Ectodermal cell (in vitro differentiated cells): ENCODE measurements around the gene DIPK1B.
"Not testable (repeated sequence)": the region's sequence is repeated elsewhere in the genome, so short reads cannot be mapped to it uniquely, and the experiment has no call there.

Experiments
- H3K27ac ChIP-seq: 2 replicates; pipeline ENCODE4 v1.7.0; 2013; ENCODE audit warnings: mild to moderate bottlenecking, low read depth, low read length; ENCODE audit not compliant: insufficient read depth, poor library complexity, severe bottlenecking
- H3K27me3 ChIP-seq: 2 replicates; pipeline ENCODE4 v1.7.0; 2013; ENCODE audit warnings: mild to moderate bottlenecking, low read length; ENCODE audit not compliant: insufficient read depth, control insufficient read depth, poor library complexity, severe bottlenecking
- H3K36me3 ChIP-seq: one replicate; pipeline ENCODE4 v1.7.0; 2013; ENCODE audit warnings: low read length; ENCODE audit not compliant: control insufficient read depth, insufficient read depth
- H3K4me1 ChIP-seq: one replicate; pipeline ENCODE4 v1.7.0; 2013; ENCODE audit warnings: low read length; ENCODE audit not compliant: control insufficient read depth, insufficient read depth
- H3K4me3 ChIP-seq: 2 replicates; pipeline ENCODE4 v1.7.0; 2013; ENCODE audit warnings: low read depth, low read length, control low read depth; ENCODE audit not compliant: insufficient read depth
- H3K9me3 ChIP-seq: 2 replicates; pipeline ENCODE4 v1.7.0; 2013; ENCODE audit warnings: mild to moderate bottlenecking, low read length, moderate library complexity; ENCODE audit not compliant: control insufficient read depth
- WGBS, 2 experiments: methylation state at CpG; one replicate each; pipeline ENCODE4 v1.1.7; 2013; ENCODE audit warnings: missing lambda C conversion rate in 2 of 2; 5-methylcytosine and 5-hydroxymethylcytosine counted together

Gene DIPK1B

DNA sequence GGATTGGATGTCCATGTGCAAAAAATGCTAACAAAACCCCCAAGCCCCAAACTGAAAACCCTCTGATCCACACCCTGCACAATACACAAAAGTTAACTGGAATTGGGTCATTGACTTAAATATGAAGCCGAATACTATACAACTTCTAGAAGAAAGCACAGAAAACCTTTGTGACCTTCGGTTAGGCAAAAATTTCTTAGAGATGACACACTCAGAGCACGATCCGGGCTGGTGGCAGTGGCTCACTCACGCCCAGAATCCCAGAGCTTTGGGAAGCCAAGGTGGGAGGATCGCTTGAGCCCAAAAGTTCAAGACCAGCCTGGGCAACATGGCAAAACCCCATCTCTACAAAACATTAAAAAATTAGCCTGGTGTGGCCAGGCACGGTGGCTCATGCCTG, 1.8 kb upstream of the DIPK1B start:
- Histone ChIP-seq H3K27me3 (peaks cover 19% of the 10 kb centered on the region), H3K27ac (no peak overlapping the region), H3K9me3 (no peaks in the 10 kb centered on the region), H3K4me1 (peaks cover 19% of the 10 kb centered on the region), H3K36me3 (no peaks in the 10 kb centered on the region), H3K4me3 (no peak overlapping the region)
- 92 to 94% methylated on average over 7 of the region's 7 CpGs for WGBS, 2 experiments

DNA sequence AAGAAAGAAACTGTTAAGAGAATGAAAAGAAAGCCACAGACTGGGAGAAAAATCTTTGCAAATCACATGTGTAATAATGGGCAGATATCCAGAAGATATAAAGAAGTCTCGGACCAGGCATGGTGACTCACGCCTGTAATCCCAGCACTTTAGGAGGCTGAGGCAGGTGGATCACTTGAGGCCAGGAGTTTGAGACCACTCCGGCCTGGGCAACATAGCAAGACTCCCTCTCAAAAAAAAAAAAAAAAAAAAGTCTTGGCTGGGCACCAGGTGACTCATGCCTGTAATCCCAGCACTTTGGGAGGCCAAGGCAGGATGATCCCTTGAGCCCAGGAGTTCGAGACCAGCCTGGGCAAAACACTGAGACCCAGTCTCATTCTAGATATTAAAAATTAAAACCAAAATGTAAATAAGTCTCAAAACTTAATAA, 1.1 kb upstream of the DIPK1B start:
- 91 to 96% methylated on average over 4 of the region's 4 CpGs for WGBS, 2 experiments
- H3K9me3 ChIP-seq, H3K36me3 ChIP-seq, H3K27ac ChIP-seq, H3K4me3 ChIP-seq: not testable (repeated sequence)
- peaks cover 19% of the 10 kb centered on the region for H3K27me3 ChIP-seq
- H3K4me1 ChIP-seq: peaks cover 19% of the 10 kb centered on the region

DNA sequence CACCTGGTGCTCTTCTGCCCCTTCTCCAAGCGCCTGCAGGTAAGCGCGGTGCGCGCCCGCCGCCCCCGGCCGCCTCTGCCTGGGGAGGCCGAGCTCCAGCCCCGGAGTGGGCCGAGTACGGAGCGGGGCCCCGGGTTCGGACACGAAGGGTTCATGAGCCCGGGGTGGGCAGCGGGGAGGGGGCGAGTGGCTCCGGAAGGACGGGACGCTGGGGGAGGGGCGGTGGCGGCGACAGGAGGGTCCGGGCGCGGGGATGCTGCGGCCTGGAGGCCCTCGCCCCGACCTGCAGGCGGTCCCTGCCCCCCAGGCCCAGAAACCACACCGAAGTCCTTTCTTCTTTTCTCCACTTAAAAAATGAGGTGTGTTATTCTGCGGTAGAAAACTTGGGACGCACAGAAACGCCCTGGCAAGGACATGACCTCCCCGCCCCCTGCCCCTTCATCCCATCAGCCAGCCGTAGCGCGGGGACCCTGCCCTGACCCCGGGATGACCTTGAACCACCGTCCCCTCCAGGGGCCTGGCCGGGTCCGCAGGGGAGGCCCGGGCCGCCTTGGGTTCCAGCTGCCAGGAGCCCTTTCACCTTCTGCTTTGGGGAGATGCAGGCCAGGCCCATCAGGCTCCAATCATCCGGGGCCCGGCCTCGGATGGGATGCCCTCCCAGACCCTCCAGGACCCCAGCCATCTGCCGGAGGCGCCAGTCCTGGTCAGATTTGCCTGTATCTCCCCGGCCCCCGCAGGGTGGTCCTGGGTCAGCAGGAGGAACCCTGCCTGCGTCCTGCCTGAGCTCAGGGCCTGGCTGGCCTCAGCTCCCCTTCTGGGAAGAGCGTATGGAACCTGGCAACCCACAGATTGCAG, 545 bp downstream of the DIPK1B start:
- peaks cover 19% of the 10 kb centered on the region for H3K27me3 ChIP-seq
- H3K9me3 ChIP-seq: no peaks in the 10 kb centered on the region
- no peak overlapping the region for H3K27ac ChIP-seq
- no peaks in the 10 kb centered on the region for H3K36me3 ChIP-seq
- H3K4me1 ChIP-seq: peaks cover 19% of the 10 kb centered on the region
- 7 to 8% methylated on average over 55 to 56 of the region's 56 CpGs for WGBS, 2 experiments
- H3K4me3 ChIP-seq: peak overlapping the region; percentile 74

DNA sequence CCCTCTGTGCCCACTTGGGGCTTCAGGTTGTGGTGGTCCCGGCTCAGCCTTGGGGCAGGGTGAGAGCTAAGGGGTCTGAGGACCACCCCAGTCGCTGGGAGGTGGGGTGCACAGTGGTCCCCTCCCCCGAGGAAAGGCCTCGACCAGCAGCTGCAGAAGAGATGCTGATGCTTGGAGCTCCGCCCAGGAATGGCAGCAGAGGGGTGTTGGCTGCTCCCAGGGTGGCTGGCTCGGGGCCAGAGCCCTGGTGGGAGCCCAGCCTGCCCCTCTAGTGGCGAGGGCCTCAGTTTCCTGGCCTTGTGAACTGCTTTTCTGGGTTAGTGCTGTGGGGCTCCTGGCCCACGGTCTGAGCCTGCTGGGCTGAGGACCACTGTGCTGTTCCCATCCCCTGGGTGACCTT, 1.2 kb downstream of the DIPK1B start:
- Histone ChIP-seq H3K36me3 (no peaks in the 10 kb centered on the region), H3K4me1 (peaks cover 19% of the 10 kb centered on the region), H3K4me3 (peak overlapping the region; percentile 74), H3K9me3 (no peaks in the 10 kb centered on the region), H3K27ac (no peak overlapping the region), H3K27me3 (peaks cover 19% of the 10 kb centered on the region)
- WGBS, 2 experiments: 65 to 74% methylated on average over 8 of the region's 8 CpGs

DNA sequence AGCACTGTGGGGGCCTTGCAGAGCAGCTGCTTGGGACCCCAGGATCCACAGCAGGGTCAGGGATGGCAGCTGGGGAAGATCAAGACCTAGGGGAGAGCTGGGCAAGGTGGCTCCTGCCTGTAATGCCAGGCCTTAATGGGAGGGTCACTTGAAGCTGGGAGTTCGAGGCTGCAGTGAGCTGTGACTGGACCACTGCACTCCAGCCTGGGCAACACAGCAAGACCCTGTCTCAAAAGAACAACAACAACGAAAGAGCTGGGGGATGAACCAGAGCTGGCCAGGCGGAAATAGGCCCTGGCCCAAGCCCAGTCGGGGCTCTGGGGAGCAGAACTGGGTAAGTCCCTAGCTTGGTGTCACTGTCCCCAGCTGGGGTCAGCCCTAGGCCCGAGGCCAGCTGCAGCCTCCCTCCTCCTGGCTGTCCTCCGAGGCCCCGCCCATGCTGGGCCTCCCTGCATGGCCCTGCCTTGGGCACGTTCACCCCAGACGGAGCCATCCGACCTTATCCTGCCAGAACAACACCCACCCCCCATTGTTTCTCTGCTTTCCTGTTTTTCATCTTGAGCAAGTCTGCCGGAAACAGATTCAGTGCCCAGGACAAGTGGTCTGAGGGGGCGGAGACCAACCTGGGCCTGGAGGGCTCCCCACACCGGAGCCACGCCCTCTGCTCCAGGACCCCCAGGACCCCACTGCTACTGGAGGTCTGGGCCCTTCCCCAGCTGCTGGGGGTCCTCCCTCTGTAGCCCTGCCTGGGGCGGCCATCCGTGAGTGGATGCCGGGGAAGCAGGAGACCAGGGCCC, 1.9 kb downstream of the DIPK1B start:
- no peak overlapping the region for H3K4me3 ChIP-seq
- 89 to 90% methylated on average over 17 of the region's 17 CpGs for WGBS, 2 experiments
- H3K4me1 ChIP-seq: peaks cover 20% of the 10 kb centered on the region

DNA sequence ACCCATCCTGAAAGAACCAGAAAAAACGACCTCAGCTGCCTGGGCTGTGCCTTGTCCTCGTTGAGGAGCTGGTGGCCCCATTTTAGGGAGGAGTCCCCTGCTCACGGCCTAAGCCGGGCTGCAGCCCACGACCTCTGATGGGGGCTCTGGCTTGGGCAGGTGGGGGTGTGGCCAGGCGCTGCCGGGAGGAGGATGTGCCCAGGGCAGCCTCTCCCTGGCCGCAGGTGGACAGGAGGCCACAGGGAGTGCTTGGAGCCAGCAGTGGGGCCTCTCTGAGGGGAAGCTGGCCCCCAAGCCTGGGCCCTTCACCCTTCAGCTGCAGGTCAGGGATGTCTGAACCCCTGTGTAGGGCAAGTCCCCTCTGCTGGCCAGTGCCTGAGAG, 2.5 kb downstream of the DIPK1B start:
- Histone ChIP-seq H3K4me3 (no peak overlapping the region), H3K27ac (no peak overlapping the region), H3K9me3 (no peaks in the 10 kb centered on the region), H3K4me1 (peaks cover 26% of the 10 kb centered on the region), H3K27me3 (peaks cover 19% of the 10 kb centered on the region), H3K36me3 (no peaks in the 10 kb centered on the region)
- WGBS, 2 experiments: 86 to 92% methylated on average over 8 of the region's 8 CpGs

More for the DNA sequence above, 1.9 kb downstream of the DIPK1B start:
- H3K27ac ChIP-seq: no peak overlapping the region
- H3K36me3 ChIP-seq: no peaks in the 10 kb centered on the region
- H3K27me3 ChIP-seq: peaks cover 19% of the 10 kb centered on the region
- no peaks in the 10 kb centered on the region for H3K9me3 ChIP-seq

DNA sequence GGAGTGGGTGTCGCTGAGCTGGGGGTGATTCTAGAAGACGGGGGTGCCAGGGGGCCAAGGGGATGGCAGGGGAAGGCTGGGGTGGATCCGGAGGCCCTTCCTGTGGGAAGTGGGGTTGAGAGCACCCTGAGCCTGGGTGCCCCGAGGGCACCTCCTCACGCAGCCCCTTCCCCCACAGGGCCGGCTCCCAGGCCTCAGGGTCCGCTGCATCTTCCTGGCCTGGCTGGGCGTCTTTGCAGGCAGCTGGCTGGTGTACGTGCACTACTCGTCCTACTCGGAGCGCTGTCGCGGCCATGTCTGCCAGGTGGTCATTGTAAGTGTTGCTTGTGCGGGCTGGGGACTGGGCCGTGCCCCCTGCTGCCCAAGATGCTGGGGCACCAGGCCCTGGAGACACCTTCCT, 5.0 kb downstream of the DIPK1B start:
- H3K27me3 ChIP-seq: no peaks in the 10 kb centered on the region
- 90 to 92% methylated on average over 16 of the region's 16 CpGs for WGBS, 2 experiments
- no peaks in the 10 kb centered on the region for H3K36me3 ChIP-seq
- H3K4me1 ChIP-seq: peaks cover 41% of the 10 kb centered on the region
- H3K27ac ChIP-seq: no peak overlapping the region
- no peak overlapping the region for H3K4me3 ChIP-seq
- H3K9me3 ChIP-seq: no peaks in the 10 kb centered on the region

DNA sequence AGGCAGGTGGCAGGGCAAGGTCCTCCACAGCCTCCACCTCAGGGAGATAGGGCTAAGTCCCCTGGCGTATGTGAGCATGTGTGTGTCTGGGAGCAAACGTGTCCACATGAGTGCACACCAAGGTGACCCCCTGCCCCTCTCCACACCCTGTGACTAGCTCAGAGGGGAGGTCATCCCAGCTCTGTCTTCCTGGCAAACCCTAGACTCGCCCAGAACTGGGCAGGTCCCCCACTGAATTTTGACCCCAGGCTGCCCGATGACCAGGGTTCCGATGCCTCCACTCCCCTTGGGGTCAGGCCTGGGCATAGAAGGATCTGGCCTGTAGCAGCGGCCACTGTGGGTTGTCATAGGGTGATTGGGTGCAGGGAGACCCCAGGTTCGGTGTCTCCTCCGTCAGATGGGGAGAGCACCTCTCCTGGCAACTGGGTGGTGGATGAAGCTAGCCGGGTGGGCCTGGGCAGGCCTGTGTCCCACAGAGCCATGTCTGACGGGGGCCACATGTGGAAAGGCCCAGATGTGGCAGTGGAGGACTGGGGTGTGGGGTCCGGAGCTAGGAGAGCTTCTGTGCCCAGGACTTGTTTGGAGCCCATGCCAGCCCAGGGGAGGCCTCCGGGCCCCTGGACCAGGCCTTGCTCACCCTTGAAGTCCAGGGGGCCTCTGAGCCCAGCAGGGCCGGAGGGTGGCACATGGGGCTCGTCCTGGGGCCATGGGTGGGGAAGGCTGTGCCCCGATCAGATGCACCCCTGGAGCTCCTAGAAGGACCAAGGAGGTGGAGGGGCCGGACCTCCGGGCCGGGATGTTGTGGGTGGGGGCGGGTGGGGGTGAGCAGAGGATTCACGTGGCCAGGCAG, 6.2 kb downstream of the DIPK1B start:
- WGBS, 2 experiments: 94 to 95% methylated on average over 20 of the region's 20 CpGs
- H3K4me1 ChIP-seq: peaks cover 39% of the 10 kb centered on the region
- H3K36me3 ChIP-seq: peaks cover 8% of the 10 kb centered on the region
- H3K27me3 ChIP-seq: no peaks in the 10 kb centered on the region
- H3K9me3 ChIP-seq: no peaks in the 10 kb centered on the region
- H3K27ac ChIP-seq: no peak overlapping the region
- H3K4me3 ChIP-seq: no peak overlapping the region

DNA sequence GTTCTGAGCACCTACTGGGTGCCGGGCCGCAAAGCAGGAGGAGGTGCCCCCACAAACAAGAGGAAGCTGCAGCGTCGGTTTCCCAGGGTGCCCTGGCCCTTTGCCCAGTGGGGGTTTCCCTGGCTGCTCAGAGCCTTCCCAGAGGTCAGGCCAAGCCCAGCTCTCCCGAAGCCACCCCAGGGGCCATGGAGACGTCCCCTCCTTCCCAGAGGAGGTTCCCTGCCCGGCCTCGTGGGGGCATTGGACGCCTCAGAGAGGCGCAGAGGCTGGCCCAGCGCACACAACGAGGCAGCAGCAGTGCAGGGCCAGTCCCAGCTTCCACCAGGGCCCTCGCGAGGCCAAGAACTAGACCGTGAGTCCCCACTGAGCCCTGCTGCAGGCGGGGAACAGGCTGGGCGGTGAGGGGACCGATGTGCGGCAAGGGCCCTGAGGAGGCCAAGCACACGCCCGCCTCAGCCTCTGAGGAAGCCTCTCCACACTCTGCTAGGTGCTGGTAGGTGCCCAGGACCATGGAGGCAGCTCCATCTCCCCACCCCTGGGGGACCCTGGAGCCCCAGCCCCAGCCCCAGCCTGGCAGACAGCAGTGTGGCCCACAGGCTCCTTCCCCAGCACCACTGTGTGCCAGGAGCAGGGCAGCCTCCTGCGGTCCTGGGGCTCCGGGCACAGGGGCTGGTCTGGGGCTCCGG, 7.0 kb downstream of the DIPK1B start:
- no peak overlapping the region for H3K27ac ChIP-seq
- H3K4me3 ChIP-seq: no peak overlapping the region
- peaks cover 31% of the 10 kb centered on the region for H3K4me1 ChIP-seq
- 87 to 89% methylated on average over 24 of the region's 24 CpGs for WGBS, 2 experiments
- no peaks in the 10 kb centered on the region for H3K27me3 ChIP-seq
- H3K36me3 ChIP-seq: peaks cover 15% of the 10 kb centered on the region
- H3K9me3 ChIP-seq: no peaks in the 10 kb centered on the region
